Measurements from ENCODE around the gene ETF1.
A peak's percentile ranks its signal among the peaks of the same experiment; 100 is the strongest.

ETF1 gene

DNA sequence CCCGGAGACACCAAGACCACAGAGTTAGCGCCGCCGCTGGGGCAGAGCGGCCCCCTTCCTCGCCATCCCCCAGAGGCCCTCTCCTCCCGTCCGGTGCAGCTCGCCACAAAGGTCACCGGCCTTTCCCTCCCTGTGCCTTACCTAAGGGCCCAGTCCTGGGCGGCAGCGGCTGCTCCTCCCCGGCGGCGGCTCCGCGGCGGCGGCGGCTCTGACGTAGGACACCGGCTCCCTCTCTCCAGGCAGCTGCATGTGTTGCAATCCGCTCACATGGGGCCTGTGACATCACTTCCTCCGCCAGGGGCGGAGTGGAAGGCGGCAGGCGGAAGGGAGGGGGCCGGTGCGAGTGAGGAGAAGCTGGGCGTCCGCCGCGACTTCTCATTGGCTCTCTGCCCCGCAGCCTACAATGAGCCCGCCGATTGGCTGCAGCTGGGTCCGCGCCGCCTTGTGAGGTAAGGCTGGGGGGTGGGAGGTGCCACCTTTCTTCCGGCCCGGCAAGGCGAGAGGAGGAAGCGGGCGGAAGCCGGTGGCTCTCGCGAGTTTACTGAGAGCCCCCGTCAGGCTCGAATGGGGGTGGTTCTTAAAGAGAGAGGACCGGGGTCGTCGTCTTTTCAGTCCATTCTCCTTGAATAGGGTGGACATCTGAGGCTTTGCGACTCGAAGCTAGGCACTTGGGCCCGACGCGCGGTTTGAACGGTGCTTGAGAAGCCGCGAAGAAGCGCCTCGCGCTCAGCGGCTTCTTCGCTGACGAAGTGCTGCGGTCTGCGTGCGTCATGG, at the start of gene ETF1:
Gene ETF1, minus strand, starts transcription at position 281 of the 774 bp plus-strand sequence. CDS start 318 bp downstream, outside the sequence.
- peak; percentile 96 to 100 (median 100) for DNase-seq

DNA sequence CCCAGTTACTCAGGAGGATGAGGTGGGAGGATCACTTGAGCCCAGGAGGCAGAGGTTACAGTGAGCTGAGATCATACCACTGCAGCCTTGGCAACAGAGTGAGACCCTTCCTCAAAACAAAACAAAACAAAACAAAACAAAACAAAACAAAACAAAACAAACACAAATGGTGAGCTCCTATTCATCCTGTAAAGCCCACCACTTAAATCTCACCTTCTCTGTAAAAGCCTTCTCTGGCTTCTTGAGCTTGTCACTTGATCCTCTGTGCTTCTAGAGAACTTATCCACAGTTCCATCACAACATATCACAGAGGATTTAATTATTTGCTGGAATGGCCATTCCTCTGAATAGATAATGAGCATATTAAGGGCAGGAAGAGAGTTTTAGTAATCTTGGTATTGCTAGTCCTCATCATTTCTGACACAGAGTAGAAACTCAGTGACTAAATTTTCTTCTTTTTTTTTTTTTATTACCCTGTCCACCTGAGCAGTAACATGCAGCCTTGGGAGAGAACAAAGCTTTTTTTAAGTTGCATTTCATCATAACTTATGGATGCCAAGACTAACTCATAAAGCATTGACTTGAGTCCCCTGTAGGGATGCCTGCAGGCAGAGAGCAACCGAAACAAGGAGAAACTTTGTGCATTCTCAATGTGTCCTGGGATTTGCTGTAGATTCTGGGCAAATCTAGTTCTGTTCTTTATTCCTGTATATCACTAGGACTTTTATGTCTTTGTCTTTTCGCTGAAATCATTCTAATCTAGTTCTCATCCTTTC, 45.2 kb upstream of the ETF1 start:
- no peak for DNase-seq

DNA sequence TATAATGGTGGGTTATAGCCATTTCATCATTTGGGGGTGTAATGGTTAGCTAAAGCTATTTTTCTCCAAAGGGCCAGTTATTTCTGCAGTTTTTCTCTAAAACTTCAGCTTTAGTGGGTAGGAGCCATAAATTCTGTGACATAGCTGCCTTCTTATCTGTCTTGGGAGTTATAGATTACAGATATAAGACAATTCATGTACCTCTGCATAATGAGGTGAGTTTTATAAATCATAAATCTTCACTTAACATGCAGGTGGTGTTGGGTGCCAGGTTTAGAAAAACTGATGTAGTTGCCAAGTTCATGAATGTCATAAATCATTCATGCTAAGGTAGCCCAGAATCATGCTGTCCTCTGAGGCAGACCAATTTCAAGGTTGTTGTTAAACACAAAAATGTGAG, 42.1 kb upstream of the ETF1 start:
- no peak for DNase-seq

DNA sequence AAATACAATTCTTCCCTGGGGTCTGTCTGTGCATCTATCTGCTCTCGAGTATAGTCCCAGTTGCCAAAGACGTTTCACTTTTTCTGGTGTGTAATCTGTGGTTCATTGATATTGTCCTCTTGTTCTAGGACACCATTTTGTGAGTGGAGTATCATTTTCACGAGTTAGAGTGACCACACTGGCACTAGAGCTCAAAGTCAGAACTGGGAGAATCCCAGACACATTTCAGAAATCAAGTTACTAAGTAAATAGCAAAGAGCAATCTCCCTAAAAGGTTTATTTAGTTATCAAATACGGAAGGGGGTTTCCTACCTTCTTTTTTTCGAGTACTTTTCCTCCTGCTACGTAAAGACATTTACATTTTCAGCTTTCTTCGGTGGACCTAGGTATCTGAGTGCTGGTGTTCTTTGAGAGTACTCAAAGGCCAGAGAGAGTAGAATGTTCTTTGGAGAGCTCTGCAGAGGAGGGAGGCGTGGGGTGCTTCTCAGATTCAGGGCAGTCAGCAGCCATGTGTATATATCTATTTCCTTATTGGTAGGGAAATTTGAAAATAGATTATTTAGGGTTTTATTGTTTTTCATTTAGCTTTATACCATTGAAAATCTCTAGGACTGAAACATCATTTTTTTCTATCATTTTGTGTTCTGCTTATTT, 41.1 kb upstream of the ETF1 start:
- DNase-seq = no peak

DNA sequence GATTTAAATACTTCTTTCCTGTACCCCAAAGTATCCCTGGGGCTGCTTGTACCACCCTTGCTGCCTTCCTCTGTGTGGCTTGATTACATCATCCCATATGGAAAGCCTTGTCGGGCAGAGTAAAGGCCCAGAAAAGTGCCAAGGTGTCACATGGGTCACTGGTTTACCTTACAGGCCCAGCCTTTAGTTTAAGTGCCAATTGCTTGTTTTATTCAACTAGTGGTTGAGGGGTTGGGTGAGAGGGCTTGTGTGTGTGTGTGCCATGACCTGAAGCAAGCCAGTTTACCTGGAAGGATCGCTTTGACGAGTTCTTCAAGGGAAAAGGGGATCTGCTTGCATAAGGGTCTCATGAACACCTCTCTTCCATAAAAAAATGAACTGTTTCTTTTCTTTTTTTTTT, 39.9 kb upstream of the ETF1 start:
- no peak for DNase-seq

DNA sequence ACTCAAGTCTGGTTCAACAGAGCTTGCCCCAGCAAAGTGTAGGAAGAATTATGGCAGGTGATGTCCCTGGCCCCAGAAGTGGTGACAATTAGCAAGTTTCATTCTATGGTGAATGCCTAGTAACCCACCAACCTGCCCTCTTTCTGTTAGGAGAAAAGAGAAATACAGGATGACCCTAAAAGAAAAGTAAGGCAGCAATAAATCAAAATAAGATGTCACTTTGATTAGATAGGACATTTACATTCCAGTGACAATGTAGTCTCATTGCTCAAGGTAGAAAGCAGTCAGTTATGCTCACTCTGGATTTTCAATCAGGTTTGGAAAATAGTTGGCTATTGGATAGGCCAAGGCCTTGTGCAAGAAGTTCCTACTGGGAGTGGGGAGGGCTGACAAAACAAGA, 37.7 kb upstream of the ETF1 start:
- DNase-seq = no peak

DNA sequence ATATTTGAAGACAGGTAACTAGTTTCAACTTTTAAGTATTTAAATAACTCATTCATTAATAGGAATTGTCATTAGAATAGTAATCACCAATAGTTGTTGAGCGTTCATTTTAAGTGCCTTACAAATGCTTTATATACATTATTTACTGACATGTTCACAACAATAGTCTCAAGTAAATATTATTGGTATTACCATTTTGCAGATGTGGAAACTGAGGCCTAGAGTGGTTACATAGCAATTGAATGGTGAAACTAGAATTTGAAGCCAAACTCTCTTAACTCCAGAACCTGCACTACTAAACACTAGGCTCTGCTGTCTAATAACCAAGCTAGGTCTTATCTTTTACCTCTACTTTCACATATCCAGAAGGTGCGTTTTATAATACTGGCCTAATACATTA, 37.0 kb upstream of the ETF1 start:
- DNase-seq = no peak

DNA sequence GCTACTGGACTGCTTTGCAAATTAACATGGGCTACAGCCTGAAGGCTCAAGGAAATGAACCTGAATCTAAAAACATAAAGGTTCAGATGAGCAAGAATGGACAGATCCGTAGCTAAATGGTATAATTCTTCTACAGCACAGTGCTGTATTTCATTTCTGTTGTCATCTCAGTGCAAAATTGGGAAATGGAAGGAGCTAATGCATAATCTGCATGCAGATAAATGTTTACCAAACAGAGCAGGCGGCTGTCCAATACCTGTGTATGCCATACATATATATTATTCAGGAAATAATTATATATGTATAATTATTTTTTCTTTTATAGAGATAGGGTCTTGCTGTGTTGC, 36.5 kb upstream of the ETF1 start:
- no peak for DNase-seq

DNA sequence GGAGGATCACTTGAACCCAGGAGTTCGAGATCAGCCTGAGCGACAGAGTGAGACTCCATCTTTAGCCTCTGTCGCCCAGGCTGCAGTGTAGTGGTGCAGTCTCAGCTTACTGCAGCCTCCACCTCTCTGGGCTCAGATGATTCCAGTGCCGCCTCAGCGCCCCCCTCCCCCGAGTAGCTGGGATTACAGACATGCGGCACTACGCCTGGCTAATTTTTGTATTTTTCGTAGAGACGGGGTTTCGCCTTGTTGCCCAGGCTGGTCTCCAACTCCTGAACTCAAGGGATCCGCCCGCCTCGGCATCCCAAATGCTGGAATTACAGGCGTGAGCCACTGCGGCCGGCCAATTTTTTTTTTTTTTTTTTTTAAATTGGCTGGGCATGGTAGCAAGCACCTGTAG, 34.4 kb upstream of the ETF1 start:
- no peak for DNase-seq

DNA sequence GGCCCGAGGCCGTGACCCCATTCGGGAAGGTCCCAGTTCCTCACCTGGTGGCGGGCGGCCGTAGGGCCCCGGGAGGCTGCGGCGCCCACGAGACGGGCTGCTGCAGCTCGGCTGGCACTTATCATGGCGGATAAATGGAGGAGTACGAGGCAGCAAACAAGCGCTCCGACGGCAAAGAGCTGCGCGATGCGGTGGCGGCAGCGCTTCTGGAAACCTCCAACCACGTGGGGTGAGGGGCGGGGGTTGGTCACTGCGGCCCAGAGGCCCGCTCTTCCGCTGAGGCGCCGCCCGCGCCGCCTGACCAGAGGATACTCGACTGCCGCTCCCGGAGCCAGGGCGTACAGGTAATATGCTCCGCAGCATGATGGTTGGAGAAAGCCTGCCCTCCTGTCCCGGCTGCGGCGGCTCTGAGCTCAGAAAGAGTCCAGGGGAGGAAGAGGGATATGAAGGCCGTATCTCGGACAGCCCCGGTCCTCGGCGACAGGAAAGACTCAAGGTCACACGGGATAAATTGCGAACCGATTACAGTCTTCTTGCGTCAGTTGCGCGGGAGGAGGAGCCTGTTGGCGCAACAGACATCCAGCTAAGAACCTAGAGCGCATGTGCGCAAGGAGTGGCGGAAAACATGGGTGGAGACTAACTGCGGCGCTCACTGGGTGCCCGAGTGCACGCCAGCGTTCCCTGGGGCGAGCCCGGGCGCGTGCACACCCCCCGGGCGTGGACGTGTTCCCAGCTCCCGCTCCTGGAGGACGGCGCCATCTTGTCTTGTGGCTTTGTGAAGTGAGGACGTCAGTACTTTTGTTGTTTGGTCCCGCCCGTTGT, 32.4 kb upstream of the ETF1 start, which contains the start of gene HSPA9:
Gene HSPA9, minus strand, starts transcription at position 208 of the 822 bp plus-strand sequence. Its CDS starts 83 bp downstream, at position 125.
- peak; percentile 97 to 99 (median 97) for DNase-seq

DNA sequence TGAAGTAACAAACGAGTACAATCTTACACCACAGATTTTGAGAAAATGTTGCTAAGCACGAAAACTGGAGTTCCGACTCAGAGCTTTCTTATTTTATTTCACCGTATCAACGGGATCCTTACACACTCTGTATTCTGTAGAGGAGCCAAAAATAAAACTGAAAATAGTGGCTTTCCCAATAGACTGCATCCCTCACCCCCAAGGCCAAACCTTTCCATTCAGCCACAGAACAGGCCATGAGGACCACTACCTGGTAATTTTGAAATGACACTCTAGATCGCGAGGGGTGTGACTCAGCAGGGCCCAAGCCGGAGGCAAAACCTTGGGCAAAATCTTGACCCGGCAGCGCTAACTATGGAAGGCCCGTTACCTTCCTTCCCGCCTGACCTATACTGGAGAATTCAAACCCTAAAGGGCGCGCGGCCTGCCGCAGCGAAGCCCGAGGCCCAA, 31.7 kb upstream of the ETF1 start:
- no peak for DNase-seq

DNA sequence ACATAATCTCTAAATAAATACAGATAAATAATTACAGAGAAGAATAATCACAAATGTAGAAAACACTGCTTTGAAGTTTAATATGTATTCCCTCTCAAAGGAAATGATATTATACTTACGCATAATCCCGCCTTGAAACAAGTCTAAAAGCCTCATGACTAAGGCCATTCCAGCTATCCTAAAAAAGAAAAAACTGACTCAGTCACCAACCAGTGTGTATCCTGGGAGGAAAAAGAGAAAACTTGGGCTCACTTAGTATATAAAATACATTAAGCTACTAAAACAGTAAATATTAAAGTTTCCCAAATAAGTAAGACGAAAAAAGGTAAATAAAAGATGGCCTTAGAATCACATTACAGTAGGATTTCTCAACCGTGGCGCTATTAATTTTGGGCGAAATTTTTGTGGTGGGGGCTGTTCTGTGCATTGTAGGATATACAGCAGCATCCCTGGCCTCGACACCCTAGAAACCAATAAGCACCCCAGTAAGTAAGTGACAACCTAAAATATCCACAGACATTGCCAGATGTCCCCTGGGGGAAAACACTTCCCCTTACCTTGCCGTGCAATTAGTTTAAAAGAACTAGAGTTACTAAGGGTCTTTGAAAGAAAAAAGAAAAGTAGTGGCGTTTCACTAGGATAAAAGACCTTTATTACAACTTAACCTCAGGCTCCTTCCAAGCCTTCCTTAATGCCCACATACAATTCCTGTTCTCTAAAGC, 31.1 kb upstream of the ETF1 start:
- no peak for DNase-seq

DNA sequence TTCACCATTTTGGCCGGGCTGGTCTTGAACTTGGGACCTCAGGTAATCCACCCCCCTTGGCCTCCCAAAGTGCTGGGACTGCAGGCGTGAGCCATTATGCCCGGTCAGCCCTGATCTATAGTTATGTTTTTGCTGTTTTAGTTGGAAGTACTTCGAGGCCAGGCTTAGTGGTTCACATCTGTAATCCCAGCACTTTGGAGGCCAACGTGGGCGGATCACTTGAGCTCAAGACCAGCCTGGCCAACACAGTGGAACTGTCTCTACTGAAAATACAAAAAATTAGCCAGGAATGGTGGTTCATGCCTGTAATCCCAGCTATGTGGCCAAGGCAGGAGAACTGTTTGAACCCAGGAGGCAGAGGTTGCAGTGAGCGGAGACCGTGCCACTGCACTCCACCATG, 30.2 kb upstream of the ETF1 start:
- no peak for DNase-seq

DNA sequence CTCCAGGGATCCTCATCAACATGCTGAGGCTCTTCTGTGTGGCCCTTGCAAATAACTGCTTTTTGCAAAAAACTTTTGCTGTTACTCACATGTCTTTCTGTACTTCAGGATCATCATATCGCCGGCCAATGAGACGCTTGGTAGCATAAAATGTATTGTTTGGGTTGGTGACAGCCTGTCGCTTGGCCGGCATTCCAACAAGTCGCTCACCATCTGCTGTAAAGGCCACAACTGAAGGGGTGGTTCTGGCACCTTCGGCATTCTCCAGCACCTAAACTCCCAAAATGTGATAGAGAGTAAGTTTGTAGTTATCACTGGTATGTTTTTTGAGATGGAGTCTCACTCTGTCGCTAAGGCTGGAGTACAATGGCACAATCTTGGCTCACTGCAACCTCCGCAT, 27.8 kb upstream of the ETF1 start:
- no peak for DNase-seq

DNA sequence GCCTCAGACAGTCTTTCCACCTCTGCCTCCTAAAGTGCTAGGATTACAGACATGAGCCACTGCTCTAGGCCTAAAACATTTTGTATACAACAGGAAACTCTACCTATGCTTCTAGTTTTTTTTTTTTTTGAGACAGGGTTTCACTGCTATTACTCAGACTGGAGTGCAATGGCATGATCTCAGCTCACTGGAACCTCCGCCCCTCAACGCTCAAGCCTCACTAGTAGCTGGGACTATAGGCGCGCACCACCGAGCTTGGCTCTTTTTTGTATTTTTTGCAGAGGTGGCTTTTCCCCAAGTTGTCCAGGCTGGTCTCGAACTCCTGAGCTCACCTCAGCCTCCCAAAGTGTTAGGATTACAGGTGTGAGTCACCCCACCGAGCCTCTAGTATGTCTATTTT, 26.7 kb upstream of the ETF1 start:
- DNase-seq = no peak

DNA sequence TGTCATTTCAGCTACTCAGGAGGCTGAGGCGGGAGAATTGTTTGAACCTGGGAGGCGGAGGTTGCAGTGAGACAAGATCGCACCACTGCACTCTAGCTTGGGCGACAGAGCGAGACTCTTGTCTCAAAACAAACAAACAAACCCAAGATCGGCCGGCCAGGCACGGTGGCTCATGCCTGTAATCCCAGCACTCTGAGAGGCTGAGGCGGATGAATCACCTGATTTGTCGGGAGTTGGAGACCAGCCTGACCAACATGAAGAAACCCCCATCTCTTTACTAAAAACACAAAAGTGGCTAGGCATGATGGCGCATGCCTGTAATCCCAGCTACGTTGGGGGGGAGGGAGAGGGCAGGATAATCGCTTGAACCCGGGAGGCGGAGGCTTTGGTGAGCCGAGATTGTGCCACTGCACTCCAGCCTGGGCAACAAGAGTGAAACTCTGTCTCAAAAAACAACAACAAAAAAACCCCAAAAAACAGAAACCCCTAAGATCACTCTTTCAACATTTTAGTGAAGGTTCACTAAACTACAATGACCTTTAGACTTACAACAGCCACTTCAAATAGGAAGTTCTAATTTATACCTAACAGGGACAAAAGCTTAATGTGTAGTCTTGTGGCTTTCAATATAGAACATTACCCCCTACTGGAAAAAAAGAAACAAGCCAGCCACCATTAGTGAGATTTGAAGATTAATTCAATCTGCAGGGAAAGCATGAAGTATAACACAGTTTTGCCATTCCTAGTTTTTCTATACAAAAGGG, 25.2 kb upstream of the ETF1 start:
- no peak for DNase-seq

DNA sequence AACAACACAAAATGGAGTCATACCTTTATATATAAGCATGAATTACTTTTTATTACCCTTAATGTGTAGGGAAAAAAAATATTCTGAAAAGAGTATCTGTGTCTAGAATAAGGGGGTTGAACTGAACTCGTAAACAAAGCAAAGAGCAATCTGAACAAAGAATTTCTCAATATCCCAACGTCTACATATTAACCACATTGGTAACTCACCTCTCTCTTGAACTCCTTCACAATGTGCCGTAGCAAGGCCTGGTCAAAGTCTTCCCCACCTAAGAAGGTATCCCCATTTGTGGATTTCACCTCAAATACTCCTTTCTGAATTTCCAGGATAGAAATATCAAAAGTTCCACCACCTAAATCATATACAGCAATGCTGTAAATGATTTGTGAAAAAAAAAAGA, 23.8 kb upstream of the ETF1 start:
- no peak for DNase-seq

DNA sequence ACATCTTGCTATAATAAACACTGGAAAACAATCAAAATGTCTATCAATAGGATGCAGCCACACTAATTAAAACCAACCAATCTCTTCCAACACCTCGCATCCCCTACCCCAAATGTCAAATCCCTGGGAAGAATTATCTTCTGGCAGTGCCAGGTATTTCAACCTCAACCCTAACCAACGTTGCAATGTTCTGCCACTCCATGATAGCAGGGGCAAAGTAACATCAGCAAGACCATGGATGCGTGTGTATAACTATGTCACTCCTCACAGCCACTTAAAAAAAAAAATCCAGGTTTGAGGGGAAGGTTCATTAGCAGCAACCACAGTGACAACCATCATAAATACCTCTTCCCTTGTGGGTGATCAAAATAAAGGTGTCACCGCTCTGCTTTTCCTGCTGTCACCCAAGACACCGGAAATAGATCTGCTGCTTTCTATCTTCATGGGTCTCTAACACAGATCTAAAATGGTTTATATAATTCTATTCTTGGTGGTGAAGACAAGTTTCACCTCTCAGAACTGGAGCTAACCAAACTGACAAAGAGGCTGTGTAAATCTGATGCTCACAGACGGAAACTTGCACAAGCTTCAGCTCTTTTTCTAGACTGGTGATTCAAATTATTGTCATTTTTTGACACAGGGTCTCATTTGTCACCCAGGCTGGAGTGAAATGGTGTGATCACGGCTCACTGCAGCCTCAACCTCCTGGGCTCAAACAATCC, 22.2 kb upstream of the ETF1 start:
- peak in 3 of 6 experiments; percentile 21 to 51 (median 42) for DNase-seq

DNA sequence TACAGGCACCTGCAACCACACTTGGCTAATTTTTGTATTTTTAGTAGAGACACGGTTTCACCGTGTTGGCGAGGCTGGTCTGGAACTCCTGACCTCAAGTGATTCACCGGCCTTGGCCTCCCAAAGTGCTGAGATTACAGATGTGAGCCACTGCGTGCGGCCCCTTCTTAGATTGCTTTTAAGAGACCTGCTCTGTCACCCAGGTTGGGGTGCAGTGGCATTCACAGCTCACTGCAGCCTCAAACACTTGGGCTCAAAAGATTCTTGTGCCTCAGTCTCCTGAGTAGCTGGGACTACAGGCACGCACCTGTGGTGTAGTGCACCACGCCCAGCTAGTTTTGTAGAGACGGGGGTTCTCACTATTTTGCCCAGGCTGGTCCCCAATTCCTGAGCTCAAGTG, 21.2 kb upstream of the ETF1 start:
- no peak for DNase-seq

DNA sequence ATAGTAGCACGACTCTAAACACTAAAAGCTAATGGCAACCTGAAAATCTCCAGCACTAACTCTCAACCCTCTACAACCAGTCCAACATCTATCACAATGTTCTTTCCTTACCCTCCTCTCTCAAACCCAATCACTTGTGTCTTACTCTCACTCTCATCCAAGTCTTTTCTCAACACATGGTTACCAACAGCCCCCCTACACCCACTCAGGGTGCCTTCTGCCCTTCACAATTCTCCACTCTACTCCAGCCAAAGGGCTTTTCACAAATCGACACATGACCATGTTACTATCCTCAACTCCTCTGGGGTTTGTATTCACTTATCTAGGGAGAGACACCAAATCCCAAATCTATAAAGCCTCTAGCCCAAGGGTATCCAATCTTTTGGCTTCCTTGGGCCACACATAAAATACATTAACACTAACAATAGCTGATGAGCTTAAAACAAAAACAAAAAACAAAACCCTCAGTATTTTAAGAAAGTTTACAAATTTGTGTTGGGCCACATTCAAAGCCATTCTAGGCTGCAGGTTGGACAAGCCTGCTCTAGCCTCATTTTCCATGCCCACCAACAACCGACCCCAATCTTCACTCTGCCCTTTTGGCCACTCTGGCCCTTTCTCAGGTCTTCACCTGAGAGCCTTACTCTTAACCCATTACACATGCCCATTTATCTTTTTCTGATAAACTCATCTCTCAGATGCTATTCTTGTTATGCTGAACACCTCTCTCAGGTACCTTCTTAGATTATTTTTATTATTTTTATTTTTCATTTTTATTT, 20.5 kb upstream of the ETF1 start:
- DNase-seq = no peak
